ENCODE results near the gene VWA8. TPM values are rescaled to one million over a fixed set of nuclear protein-coding genes. Genes with fewer than 3 reads are reported as not detected.

Gene VWA8
- total RNA-seq, 4 donors from 2014 or later, result 12.0 to 34.0 (median 16.6) TPM

DNA sequence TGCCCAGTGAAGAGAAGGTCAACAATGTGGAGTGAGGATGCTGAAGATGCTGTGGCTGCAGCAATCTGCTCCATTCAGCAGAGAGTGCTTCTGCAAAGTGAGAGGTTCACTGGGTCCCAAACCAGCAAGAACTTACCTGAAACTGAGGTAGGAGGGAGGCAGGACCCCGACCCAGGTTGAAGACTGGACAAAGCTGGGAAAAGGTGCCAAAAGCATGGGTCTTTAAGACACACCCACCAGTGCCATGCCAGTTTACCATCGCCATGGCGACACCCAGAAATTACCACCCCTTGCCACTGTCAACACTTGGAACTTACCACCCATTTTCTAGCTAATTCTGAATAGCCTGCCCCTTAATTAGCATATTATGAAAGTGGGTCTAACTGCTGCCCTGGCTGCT, 432.9 kb downstream of the VWA8 start:
- no peak for TF ChIP-seq EP300 (IDR thresholded peaks at IDR 0.05)
- TF ChIP-seq POLR2A (IDR thresholded peaks at IDR 0.05), result no peak
- no peak for TF ChIP-seq POLR2AphosphoS5 (IDR thresholded peaks at IDR 0.05)
- no peak for TF ChIP-seq CTCF (IDR thresholded peaks at IDR 0.05)
- peaks cover under 1% of the 10 kb centered on the region for H3K4me1 ChIP-seq
- no peaks in the 10 kb centered on the region for H3K27me3 ChIP-seq
- H3K27ac ChIP-seq, result no peak overlapping the region
- no peak for DNase-seq (ENCODE audit: low spot score in 2 of 2)
- WGBS, result 90% methylated on average over 3 of the region's 3 CpGs
- no peak overlapping the region for H3K4me3 ChIP-seq
- no peaks in the 10 kb centered on the region for H3K9me3 ChIP-seq
- H3K36me3 ChIP-seq, result no peaks in the 10 kb centered on the region

DNA sequence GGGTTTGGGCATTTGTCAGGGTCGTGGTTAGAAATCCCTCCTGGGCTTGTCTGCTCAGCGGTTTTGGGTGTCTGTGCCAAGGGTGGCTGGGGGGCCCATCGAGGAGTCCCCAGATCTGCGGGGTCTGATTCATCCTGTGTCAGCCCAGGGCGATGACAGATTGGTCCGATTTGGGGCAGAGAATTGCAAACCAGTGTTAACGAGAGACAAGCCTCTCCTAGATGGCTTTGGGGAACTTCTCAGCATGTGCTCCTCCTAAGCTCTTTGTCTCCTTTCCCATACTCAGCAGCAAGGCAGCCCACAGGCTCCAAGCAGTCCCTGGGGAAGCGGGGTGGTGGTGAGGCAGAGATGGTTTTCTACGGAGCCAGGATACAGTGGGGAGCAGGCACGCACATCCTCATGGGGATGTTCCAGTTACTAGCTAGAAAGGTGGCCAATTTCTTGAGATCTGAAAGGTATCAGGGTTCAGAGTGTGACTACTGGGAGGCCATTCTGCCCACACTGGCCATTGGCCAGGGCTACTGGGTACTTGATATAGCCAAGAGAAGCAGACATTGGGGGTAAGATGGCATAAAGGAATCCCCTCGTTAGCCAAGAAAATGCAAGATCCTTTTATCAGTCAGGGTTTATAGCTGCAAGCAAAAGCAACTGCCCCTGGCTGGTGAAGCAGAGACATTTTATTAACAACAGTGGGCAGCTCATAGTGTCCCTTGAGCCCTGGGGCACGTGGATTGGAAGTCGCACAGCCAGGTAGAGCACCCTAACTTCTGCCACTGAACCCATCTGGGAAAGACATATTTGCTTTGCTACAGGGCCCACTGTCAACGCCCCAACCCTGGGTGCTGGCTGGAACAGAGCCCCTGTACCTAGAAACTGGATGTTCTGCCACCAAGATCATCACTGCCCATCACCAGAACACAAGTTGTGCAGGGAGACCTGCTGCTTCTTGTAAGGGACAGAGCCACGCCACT, 440.0 kb downstream of the VWA8 start:
- Histone ChIP-seq H3K27ac (no peak overlapping the region), H3K4me1 (no peaks in the 10 kb centered on the region), H3K4me3 (no peak overlapping the region), H3K27me3 (no peaks in the 10 kb centered on the region), H3K9me3 (no peaks in the 10 kb centered on the region), H3K36me3 (no peaks in the 10 kb centered on the region)
- no peak for TF ChIP-seq EP300 (IDR thresholded peaks at IDR 0.05)
- no peak for TF ChIP-seq CTCF (IDR thresholded peaks at IDR 0.05)
- no peak for TF ChIP-seq POLR2AphosphoS5 (IDR thresholded peaks at IDR 0.05)
- TF ChIP-seq POLR2A (IDR thresholded peaks at IDR 0.05), result no peak
- 84% methylated on average over 13 of the region's 15 CpGs for WGBS
- no peak for DNase-seq (ENCODE audit: low spot score in 2 of 2)

DNA sequence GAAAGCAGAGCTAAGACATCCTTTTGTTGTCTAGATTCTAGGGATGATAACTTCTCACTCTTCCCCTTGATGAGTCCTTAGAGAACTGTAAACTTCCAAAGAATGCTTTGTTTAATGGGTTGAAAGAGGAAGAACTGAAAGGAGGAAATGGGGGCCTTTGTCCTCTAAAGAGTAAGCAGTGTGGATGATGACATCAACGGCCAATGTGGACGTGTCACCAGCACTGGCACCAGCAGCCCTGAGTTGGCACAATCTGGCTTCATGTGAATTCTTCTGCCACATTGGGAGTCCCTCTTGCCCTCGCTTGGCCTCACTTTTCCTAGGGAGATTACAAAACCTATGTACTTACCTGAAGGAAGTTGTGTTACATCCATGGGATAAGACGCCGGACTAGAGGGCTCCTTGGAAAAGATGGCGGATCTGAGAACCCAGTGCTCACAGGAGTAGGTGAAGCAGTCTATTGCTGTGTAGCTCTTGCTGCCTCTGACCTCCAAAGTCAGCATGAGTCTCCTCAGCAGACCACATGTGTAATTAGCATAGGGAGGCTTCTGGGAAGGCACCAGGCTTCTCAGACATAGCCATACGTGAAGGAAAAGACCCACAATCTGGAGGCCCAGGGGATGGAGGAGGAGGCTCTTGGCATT, 440.8 kb downstream of the VWA8 start:
- no peak for TF ChIP-seq CTCF (IDR thresholded peaks at IDR 0.05)
- Histone ChIP-seq H3K4me1 (no peaks in the 10 kb centered on the region), H3K9me3 (no peaks in the 10 kb centered on the region), H3K27me3 (no peaks in the 10 kb centered on the region), H3K4me3 (no peak overlapping the region), H3K36me3 (no peaks in the 10 kb centered on the region), H3K27ac (no peak overlapping the region)
- 80% methylated on average over 7 of the region's 7 CpGs for WGBS
- no peak for DNase-seq (ENCODE audit: low spot score in 2 of 2)

Other genes starting within 250 kb of the VWA8 start
- 10 to 100 TPM; 14.8 to 28.0 (median 16.9) TPM for gene DGKH, start 87.5 kb upstream of the VWA8 start, total RNA-seq